Left renal cortex interstitium (tissue), 4 donors: ENCODE data around the gene MADCAM1. TPM values are rescaled to one million over a fixed set of nuclear protein-coding genes. Genes with fewer than 3 reads are reported as not detected.

Experiments used
- DNase-seq, 4 donors: peaks; one replicate each; pipeline ENCODE4 v3.0.0-alpha.2; 2013; ENCODE audit warnings: low read depth in 4 of 4, low spot score in 2 of 4, missing footprints in 1 of 4
- polyA plus RNA-seq, 4 donors: library from polyadenylated mRNA; unstranded; fragments of 120-200 nt; gene quantifications; one replicate each; pipeline ENCODE4 v1.2.1, GENCODE V29; 2013; ENCODE audit not compliant: insufficient read length in 4 of 4

The MADCAM1 gene
- polyA plus RNA-seq, 4 donors, result 3.2 to 6.6 (median 4.0) TPM

- no peak for DNase-seq
Measured at GRCh38 chr19:543910-544608, 47.8 kb downstream of the MADCAM1 start, which contains the start of gene GZMM. Gene GZMM, plus strand, starts transcription at chr19:544053. Its CDS starts 19 bp downstream, at chr19:544072.

GRCh38 chr19:547117-547516 is 50.8 kb downstream of the MADCAM1 start:
- DNase-seq, result no peak

DNA sequence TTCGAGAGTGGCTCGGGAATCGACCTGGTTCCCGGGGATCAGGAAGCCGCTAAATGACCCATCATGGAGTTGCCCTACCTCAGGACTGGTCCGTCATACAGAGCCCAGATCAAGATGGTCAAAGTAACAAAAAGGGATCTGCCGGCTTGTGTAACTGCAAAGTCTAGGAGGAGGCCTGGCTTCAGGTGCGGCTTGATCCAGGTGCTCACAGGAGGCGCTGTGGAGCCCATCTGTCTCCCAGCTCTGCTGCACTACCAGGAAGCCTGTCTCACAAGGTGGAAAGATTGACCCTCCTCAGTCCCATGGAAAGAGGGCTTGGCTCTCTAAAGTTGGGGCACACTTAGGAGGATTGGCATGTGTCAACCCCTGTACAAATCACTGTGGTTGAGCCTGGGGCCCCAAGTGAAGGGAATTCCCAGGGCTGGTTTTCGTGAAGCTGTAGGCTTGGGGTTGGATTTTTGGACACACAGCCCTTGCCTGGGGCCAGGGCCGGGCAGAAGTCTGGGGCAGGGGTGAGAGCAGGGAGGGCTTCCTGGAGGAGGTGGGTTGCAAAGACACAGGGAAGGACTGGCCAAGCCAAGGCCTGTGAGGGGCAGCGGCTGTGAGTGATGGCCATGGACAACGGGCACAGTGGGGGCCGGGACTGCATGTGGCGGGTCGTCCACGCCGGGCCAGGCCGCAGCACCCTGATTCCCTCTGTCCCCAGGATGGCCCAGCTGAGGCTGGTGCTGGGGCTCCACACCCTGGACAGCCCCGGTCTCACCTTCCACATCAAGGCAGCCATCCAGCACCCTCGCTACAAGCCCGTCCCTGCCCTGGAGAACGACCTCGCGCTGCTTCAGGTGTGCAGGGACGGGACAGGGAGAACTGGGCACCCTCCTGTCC is 51.8 kb downstream of the MADCAM1 start:
- no peak for DNase-seq

GRCh38 chr19:548886-549830 is 52.9 kb downstream of the MADCAM1 start:
- DNase-seq, result no peak

- no peak for DNase-seq
Measured at GRCh38 chr19:554817-555216, 58.5 kb downstream of the MADCAM1 start.

Other genes starting within 250 kb of the MADCAM1 start
- 1 to 10 TPM; 2.1 to 4.2 (median 3.1) TPM for gene PLPP2, start 205.1 kb upstream of the MADCAM1 start, polyA plus RNA-seq
- 10 to 100 TPM; 24.0 to 36.6 (median 31.3) TPM for gene MIER2, start 151.7 kb upstream of the MADCAM1 start, polyA plus RNA-seq
- gene C2CD4C, start 87.3 kb upstream of the MADCAM1 start, polyA plus RNA-seq, result 1 to 10 TPM; 1.4 to 3.4 (median 2.9) TPM
- gene SHC2, start 35.5 kb upstream of the MADCAM1 start, polyA plus RNA-seq, result 10 to 100 TPM; 22.9 to 44.9 (median 38.6) TPM
- 10 to 100 TPM in 3 of 4 donors, 1 to 10 TPM in 1; 6.4 to 19.5 (median 14.0) TPM for gene TPGS1, start 11.0 kb downstream of the MADCAM1 start, polyA plus RNA-seq
- 10 to 100 TPM; 57.9 to 77.6 (median 66.3) TPM for gene CDC34, start 35.3 kb downstream of the MADCAM1 start, polyA plus RNA-seq
- gene GZMM, start 47.6 kb downstream of the MADCAM1 start, polyA plus RNA-seq, result under 1 TPM; 0.25 to 0.48 (median 0.28) TPM
- gene BSG, start 76.1 kb downstream of the MADCAM1 start, polyA plus RNA-seq, result 100 to 1,000 TPM; 392 to 568 (median 507) TPM
- under 1 TPM; 0.27 to 0.58 (median 0.31) TPM for gene HCN2, start 93.4 kb downstream of the MADCAM1 start, polyA plus RNA-seq
- 10 to 100 TPM; 55.8 to 68.1 (median 60.8) TPM for gene POLRMT, start 137.1 kb downstream of the MADCAM1 start, polyA plus RNA-seq
- gene FGF22, start 143.4 kb downstream of the MADCAM1 start, polyA plus RNA-seq, result under 1 TPM; 0.27 to 0.96 (median 0.62) TPM
- gene RNF126, start 166.7 kb downstream of the MADCAM1 start, polyA plus RNA-seq, result 10 to 100 TPM; 22.6 to 41.5 (median 30.7) TPM
- 10 to 100 TPM; 17.2 to 19.7 (median 19.4) TPM for gene FSTL3, start 179.9 kb downstream of the MADCAM1 start, polyA plus RNA-seq
- gene PRSS57, start 199.0 kb downstream of the MADCAM1 start, polyA plus RNA-seq, result under 1 TPM; 0.13 to 0.48 (median 0.36) TPM
- 100 to 1,000 TPM in 3 of 4 donors, 10 to 100 TPM in 1; 77.2 to 115 (median 106) TPM for gene PALM, start 212.4 kb downstream of the MADCAM1 start, polyA plus RNA-seq